Neuron (in vitro differentiated cells): ENCODE results near the gene CDC42EP3.

Experiments
- H2AFZ ChIP-seq: one replicate; pipeline ENCODE4 v1.6.1; 2013; ENCODE audit warnings: low read depth, mild to moderate bottlenecking, inconsistent platforms, low read length, moderate library complexity
- H3K27me3 ChIP-seq: one replicate; pipeline ENCODE4 v1.6.1; 2013; ENCODE audit warnings: low read length; ENCODE audit not compliant: insufficient read depth
- H3K36me3 ChIP-seq: one replicate; pipeline ENCODE4 v1.6.1; 2013; ENCODE audit warnings: low read length; ENCODE audit not compliant: insufficient read depth
- H3K4me1 ChIP-seq: one replicate; pipeline ENCODE4 v1.6.1; 2013; ENCODE audit warnings: low read length; ENCODE audit not compliant: insufficient read depth
- H3K4me3 ChIP-seq: 2 replicates; pipeline ENCODE4 v1.5.1; 2013; ENCODE audit warnings: mild to moderate bottlenecking, low read length, moderate library complexity
- H3K9me3 ChIP-seq: one replicate; pipeline ENCODE4 v1.6.1; 2013; ENCODE audit warnings: low read length

Gene CDC42EP3

DNA sequence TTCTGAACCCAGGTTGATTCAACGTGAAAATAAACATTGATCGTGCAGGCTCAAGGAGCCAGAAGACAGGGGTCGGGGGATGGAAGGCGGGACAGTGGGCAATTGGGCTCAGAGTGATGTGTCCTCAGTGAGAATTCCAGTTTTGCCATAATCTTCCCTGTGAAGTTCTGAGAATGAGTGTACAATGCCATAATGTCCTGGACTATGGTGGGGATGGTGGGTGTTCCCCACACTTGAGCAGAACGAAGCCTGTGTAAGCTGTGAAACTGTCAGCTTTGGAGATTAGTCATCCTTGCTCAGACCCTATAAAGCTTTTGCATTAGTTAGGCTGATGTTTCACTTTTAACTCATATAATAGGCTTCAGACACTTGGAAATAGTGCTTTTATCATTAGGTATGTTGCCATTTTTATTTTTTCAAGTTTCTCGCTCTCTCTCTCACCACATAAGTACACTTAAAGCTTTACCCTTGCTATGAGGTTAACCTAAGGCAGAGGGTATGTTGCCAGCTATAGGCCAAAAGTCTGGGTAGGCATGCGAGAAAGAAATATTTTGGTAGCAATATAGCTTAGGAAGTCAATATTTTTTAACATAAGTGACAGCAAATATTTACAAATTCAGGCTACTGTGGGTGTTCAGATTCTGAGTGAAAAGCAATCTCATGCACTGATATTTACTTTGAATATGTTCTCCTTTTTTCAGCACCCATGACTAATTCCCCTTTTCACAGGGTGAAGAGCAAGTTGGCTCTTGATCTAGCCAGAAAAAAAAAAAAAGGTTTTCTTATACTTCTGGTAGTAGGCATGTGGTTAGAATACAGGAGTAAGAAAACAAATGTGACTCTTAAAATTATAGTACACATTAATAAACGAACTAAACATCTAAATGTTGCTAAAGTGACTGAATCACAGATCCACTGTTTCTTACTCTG lies 47.2 kb downstream of the CDC42EP3 start:
- no peak overlapping the region for H3K4me3 ChIP-seq
- H2AFZ ChIP-seq, result no peak overlapping the region
- H3K9me3 ChIP-seq, result no peaks in the 10 kb centered on the region
- H3K4me1 ChIP-seq, result peaks cover 12% of the 10 kb centered on the region
- no peaks in the 10 kb centered on the region for H3K27me3 ChIP-seq
- no peaks in the 10 kb centered on the region for H3K36me3 ChIP-seq

- peaks cover 12% of the 10 kb centered on the region for H3K4me1 ChIP-seq
- no peak overlapping the region for H3K4me3 ChIP-seq
- H3K27me3 ChIP-seq, result no peaks in the 10 kb centered on the region
- no peak overlapping the region for H2AFZ ChIP-seq
- no peaks in the 10 kb centered on the region for H3K36me3 ChIP-seq
- no peaks in the 10 kb centered on the region for H3K9me3 ChIP-seq
Observed at GRCh38 chr2:37623406-37623805, 48.0 kb downstream of the CDC42EP3 start.

GRCh38 chr2:37622450-37623100 lies 48.9 kb downstream of the CDC42EP3 start:
- H3K4me3 ChIP-seq, result no peak overlapping the region
- H3K4me1 ChIP-seq, result peaks cover 12% of the 10 kb centered on the region
- H3K27me3 ChIP-seq, result no peaks in the 10 kb centered on the region
- no peaks in the 10 kb centered on the region for H3K9me3 ChIP-seq
- no peaks in the 10 kb centered on the region for H3K36me3 ChIP-seq
- H2AFZ ChIP-seq, result no peak overlapping the region

DNA sequence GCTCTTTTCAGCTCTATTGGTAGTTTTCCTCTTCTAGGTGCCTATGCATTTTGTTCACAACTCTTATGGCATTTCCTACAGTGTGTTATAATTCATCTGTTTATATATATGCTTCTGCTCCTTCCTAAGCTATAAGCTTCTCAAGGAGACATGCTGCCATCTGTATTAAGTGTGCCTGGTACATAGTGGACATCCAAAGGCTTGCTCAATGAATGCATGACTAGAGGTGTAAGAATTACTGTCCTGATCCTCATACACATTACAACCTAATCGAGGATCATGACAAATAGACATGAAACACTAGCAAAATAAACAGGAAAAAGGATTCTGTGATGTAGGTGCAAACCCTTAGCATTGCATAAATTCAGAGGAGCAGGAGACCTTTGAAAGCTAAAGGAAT lies 50.2 kb downstream of the CDC42EP3 start:
- Histone ChIP-seq H3K27me3 (no peaks in the 10 kb centered on the region), H3K9me3 (no peaks in the 10 kb centered on the region), H3K36me3 (no peaks in the 10 kb centered on the region), H3K4me1 (peaks cover 12% of the 10 kb centered on the region), H2AFZ (no peak overlapping the region), H3K4me3 (no peak overlapping the region)

- Histone ChIP-seq H3K36me3 (no peaks in the 10 kb centered on the region), H3K27me3 (no peaks in the 10 kb centered on the region), H3K4me1 (peaks cover 4% of the 10 kb centered on the region), H3K4me3 (no peak overlapping the region), H3K9me3 (no peaks in the 10 kb centered on the region), H2AFZ (no peak overlapping the region)
Observed at GRCh38 chr2:37619959-37620300, 51.5 kb downstream of the CDC42EP3 start.

DNA sequence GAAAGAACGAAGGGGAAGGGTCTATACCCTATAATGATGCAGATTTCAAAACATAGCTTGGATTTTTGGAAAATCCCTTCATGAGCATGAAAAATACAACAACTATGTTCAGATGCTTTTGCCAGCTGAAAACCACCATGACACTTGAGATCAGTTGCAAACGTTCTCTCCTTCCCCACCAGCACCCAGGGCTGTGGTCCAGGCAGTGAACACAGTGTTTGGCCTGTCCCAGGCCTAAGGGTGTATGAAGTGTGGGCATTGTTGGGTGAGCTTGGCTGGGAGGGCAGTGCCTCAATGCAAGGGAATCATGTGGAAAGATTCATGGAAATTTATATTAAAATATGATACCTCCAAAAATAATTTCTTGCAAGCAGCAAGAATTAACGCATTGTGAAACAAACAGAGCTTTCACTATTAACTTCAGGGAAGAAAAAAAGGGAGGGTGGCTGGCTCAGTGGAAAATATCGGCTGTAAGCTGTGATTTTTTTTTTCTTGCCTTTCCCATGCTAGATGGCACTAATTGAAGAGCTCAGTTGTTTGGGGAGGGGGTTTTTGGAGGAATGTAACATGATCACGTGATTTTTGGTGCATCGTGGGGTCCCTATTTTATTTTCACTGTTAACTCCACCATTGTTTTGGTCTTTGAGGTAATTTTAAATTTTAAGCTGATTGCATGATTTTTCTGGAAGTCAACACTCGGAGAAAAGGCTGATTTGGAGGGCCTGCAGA lies 52.0 kb downstream of the CDC42EP3 start:
- Histone ChIP-seq H3K4me1 (no peaks in the 10 kb centered on the region), H3K4me3 (no peak overlapping the region), H2AFZ (no peak overlapping the region), H3K36me3 (no peaks in the 10 kb centered on the region), H3K9me3 (no peaks in the 10 kb centered on the region), H3K27me3 (no peaks in the 10 kb centered on the region)

DNA sequence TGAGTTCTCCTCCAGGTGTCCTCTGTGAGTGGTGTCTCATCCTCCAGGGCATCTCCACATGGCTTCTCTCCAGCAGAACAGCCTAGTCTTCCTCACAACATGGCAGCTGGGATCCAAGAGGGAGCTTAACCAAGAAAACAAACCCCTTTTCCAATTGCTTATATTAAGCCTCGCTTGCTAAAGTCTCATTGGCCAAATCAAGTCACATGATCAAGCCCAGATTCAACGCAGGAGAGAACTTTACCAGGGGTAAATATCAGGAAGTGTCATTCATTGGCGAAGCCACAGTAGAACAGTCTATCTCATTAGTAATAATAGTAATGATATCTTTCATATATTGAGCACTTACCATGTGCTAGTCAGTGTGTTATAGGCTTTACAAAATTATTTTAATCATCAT lies 53.1 kb downstream of the CDC42EP3 start:
- no peaks in the 10 kb centered on the region for H3K9me3 ChIP-seq
- H3K4me3 ChIP-seq, result no peak overlapping the region
- H3K4me1 ChIP-seq, result no peaks in the 10 kb centered on the region
- no peaks in the 10 kb centered on the region for H3K27me3 ChIP-seq
- H2AFZ ChIP-seq, result no peak overlapping the region
- no peaks in the 10 kb centered on the region for H3K36me3 ChIP-seq

- H2AFZ ChIP-seq, result no peak overlapping the region
- no peaks in the 10 kb centered on the region for H3K36me3 ChIP-seq
- H3K9me3 ChIP-seq, result no peaks in the 10 kb centered on the region
- no peaks in the 10 kb centered on the region for H3K27me3 ChIP-seq
- no peaks in the 10 kb centered on the region for H3K4me1 ChIP-seq
- H3K4me3 ChIP-seq, result no peak overlapping the region
Observed at GRCh38 chr2:37617119-37617892, 54.1 kb downstream of the CDC42EP3 start.

DNA sequence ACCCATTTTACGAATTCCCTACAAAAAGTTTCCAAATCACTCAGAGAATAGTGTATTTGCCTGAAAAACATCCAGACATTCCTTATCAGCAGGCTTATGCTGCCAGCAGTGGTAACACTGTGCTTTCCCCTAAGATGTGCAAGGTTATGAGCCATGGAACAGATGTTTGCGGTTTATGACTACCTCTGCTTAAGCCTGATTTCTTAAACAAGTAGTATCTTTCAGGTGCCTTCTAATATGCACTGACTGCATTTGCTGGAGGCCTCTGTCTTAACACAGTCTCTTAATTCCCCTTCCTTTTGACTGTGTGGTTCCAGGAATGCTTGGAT lies 54.8 kb downstream of the CDC42EP3 start:
- H3K4me1 ChIP-seq, result no peaks in the 10 kb centered on the region
- H3K36me3 ChIP-seq, result no peaks in the 10 kb centered on the region
- no peaks in the 10 kb centered on the region for H3K27me3 ChIP-seq
- H3K4me3 ChIP-seq, result no peak overlapping the region
- H3K9me3 ChIP-seq, result no peaks in the 10 kb centered on the region
- no peak overlapping the region for H2AFZ ChIP-seq

DNA sequence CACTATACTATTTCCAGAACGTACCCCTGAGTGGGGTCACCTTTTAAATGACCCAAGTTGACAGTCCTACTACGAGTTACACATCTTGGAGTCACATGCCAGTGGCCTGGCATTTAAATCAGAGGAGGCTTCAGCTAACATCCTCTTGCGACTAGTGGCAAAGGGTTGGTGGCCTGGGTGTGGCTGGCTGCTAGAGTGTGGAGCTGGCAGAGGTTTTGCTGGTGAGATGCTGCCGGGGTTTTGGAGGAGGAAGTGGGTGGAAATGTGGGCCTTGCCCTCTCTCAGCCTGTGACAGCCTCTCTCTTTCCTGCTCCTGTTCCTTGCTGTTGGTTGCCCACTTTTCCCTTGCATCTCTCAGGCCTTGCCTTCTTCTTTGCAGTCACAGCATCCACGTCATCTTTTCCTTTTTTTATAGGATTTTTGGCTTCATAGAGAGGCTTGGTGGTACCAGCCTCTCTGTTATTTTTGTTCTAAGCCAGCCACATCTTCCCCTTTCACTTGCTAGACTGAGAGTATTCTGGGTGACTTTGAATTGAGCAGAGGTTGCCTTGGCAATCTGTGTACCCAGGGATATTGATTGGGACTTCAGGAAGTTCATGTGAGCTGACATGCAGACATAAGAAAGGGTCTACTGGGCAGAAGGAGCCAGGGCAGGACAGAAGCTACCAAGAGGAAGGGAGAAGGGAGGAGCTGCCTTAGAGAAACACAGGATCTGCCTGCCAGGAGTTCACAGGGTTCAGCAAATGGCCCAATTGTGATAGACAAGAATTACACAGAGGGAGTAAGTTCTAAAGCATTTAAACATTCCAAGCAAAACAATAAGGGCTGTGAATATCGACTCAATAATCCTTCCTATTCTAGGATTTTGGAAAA lies 55.4 kb downstream of the CDC42EP3 start:
- Histone ChIP-seq H3K4me1 (no peaks in the 10 kb centered on the region), H2AFZ (no peak overlapping the region), H3K4me3 (no peak overlapping the region), H3K36me3 (no peaks in the 10 kb centered on the region), H3K9me3 (no peaks in the 10 kb centered on the region), H3K27me3 (no peaks in the 10 kb centered on the region)

GRCh38 chr2:37614061-37614738 lies 57.2 kb downstream of the CDC42EP3 start:
- Histone ChIP-seq H3K36me3 (no peaks in the 10 kb centered on the region), H3K27me3 (no peaks in the 10 kb centered on the region), H2AFZ (no peak overlapping the region), H3K4me1 (no peaks in the 10 kb centered on the region), H3K4me3 (no peak overlapping the region), H3K9me3 (no peaks in the 10 kb centered on the region)

GRCh38 chr2:37612382-37612781 lies 59.1 kb downstream of the CDC42EP3 start:
- no peak overlapping the region for H3K4me3 ChIP-seq
- no peaks in the 10 kb centered on the region for H3K4me1 ChIP-seq
- no peak overlapping the region for H2AFZ ChIP-seq
- H3K36me3 ChIP-seq, result no peaks in the 10 kb centered on the region
- H3K27me3 ChIP-seq, result no peaks in the 10 kb centered on the region
- H3K9me3 ChIP-seq, result no peaks in the 10 kb centered on the region
